Measurements from ENCODE around the gene PCNX3. TPM values are rescaled to one million over a fixed set of nuclear protein-coding genes. Genes with fewer than 3 reads are reported as not detected.

The PCNX3 gene
- total and polyA plus RNA-seq, 4 donors = 10.4 to 41.6 (median 25.5) TPM

GRCh38 chr11:65624931-65625627 lies 9.5 kb downstream of the PCNX3 start:
- H3K4me1 ChIP-seq (ENCODE audit: control insufficient read depth, insufficient read depth, low read length) = no peaks in the 10 kb centered on the region
- H3K9me3 ChIP-seq (ENCODE audit: control insufficient read depth, insufficient read depth, low read length) = no peaks in the 10 kb centered on the region
- H3K4me3 ChIP-seq (ENCODE audit: low read depth, low read length) = no peak overlapping the region
- 85% methylated on average over 9 of the region's 30 CpGs for WGBS (ENCODE audit: insufficient coverage)
- no peak overlapping the region for H3K27ac ChIP-seq (ENCODE audit: low read depth, low read length)
- DNase-seq (ENCODE audit: low read depth in 4 of 6, low spot score in 6 of 6) = no peak
- peaks cover 98% of the 10 kb centered on the region for H3K36me3 ChIP-seq (ENCODE audit: control insufficient read depth, insufficient read depth, low read length)
- no peaks in the 10 kb centered on the region for H3K27me3 ChIP-seq (ENCODE audit: control insufficient read depth, insufficient read depth, low read length)

- Histone ChIP-seq H3K9me3 (ENCODE audit: control insufficient read depth, insufficient read depth, low read length) (no peaks in the 10 kb centered on the region), H3K27ac (ENCODE audit: low read depth, low read length) (no peak overlapping the region), H3K27me3 (ENCODE audit: control insufficient read depth, insufficient read depth, low read length) (no peaks in the 10 kb centered on the region), H3K4me3 (ENCODE audit: low read depth, low read length) (no peak overlapping the region), H3K36me3 (ENCODE audit: control insufficient read depth, insufficient read depth, low read length) (peaks cover 98% of the 10 kb centered on the region), H3K4me1 (ENCODE audit: control insufficient read depth, insufficient read depth, low read length) (no peaks in the 10 kb centered on the region)
- WGBS (ENCODE audit: insufficient coverage) = 67% methylated on average over 30 of the region's 30 CpGs
- DNase-seq (ENCODE audit: low read depth in 4 of 6, low spot score in 6 of 6) = peak in 2 of 6 donors; percentile 24 to 64
Observed at GRCh38 chr11:65625628-65626342, 10.2 kb downstream of the PCNX3 start.

GRCh38 chr11:65627202-65627601 lies 11.6 kb downstream of the PCNX3 start:
- no peaks in the 10 kb centered on the region for H3K27me3 ChIP-seq (ENCODE audit: control insufficient read depth, insufficient read depth, low read length)
- no peak overlapping the region for H3K27ac ChIP-seq (ENCODE audit: low read depth, low read length)
- H3K4me1 ChIP-seq (ENCODE audit: control insufficient read depth, insufficient read depth, low read length) = no peaks in the 10 kb centered on the region
- peaks cover 98% of the 10 kb centered on the region for H3K36me3 ChIP-seq (ENCODE audit: control insufficient read depth, insufficient read depth, low read length)
- H3K4me3 ChIP-seq (ENCODE audit: low read depth, low read length) = no peak overlapping the region
- 94% methylated on average over 13 of the region's 13 CpGs for WGBS (ENCODE audit: insufficient coverage)
- no peaks in the 10 kb centered on the region for H3K9me3 ChIP-seq (ENCODE audit: control insufficient read depth, insufficient read depth, low read length)
- DNase-seq (ENCODE audit: low read depth in 4 of 6, low spot score in 6 of 6) = no peak

GRCh38 chr11:65629579-65629978 lies 14.0 kb downstream of the PCNX3 start:
- H3K27me3 ChIP-seq (ENCODE audit: control insufficient read depth, insufficient read depth, low read length) = no peaks in the 10 kb centered on the region
- H3K36me3 ChIP-seq (ENCODE audit: control insufficient read depth, insufficient read depth, low read length) = peaks cover 97% of the 10 kb centered on the region
- no peak for DNase-seq (ENCODE audit: low read depth in 4 of 6, low spot score in 6 of 6)
- WGBS (ENCODE audit: insufficient coverage) = 97% methylated on average over 14 of the region's 14 CpGs
- H3K4me3 ChIP-seq (ENCODE audit: low read depth, low read length) = no peak overlapping the region
- no peaks in the 10 kb centered on the region for H3K4me1 ChIP-seq (ENCODE audit: control insufficient read depth, insufficient read depth, low read length)
- H3K9me3 ChIP-seq (ENCODE audit: control insufficient read depth, insufficient read depth, low read length) = no peaks in the 10 kb centered on the region
- no peak overlapping the region for H3K27ac ChIP-seq (ENCODE audit: low read depth, low read length)

- WGBS (ENCODE audit: insufficient coverage) = 85% methylated on average over 7 of the region's 11 CpGs
- Histone ChIP-seq H3K4me3 (ENCODE audit: low read depth, low read length) (no peak overlapping the region), H3K36me3 (ENCODE audit: control insufficient read depth, insufficient read depth, low read length) (peaks cover 97% of the 10 kb centered on the region), H3K27me3 (ENCODE audit: control insufficient read depth, insufficient read depth, low read length) (no peaks in the 10 kb centered on the region), H3K4me1 (ENCODE audit: control insufficient read depth, insufficient read depth, low read length) (no peaks in the 10 kb centered on the region), H3K27ac (ENCODE audit: low read depth, low read length) (no peak overlapping the region), H3K9me3 (ENCODE audit: control insufficient read depth, insufficient read depth, low read length) (no peaks in the 10 kb centered on the region)
- no peak for DNase-seq (ENCODE audit: low read depth in 4 of 6, low spot score in 6 of 6)
Observed at GRCh38 chr11:65630215-65630614, 14.6 kb downstream of the PCNX3 start.

GRCh38 chr11:65633390-65634108 lies 18.0 kb downstream of the PCNX3 start:
- H3K36me3 ChIP-seq (ENCODE audit: control insufficient read depth, insufficient read depth, low read length) = peaks cover 87% of the 10 kb centered on the region
- DNase-seq (ENCODE audit: low read depth in 4 of 6, low spot score in 6 of 6) = no peak
- 92% methylated on average over 19 of the region's 20 CpGs for WGBS (ENCODE audit: insufficient coverage)
- no peaks in the 10 kb centered on the region for H3K9me3 ChIP-seq (ENCODE audit: control insufficient read depth, insufficient read depth, low read length)
- H3K4me3 ChIP-seq (ENCODE audit: low read depth, low read length) = no peak overlapping the region
- peaks cover 21% of the 10 kb centered on the region for H3K4me1 ChIP-seq (ENCODE audit: control insufficient read depth, insufficient read depth, low read length)
- no peaks in the 10 kb centered on the region for H3K27me3 ChIP-seq (ENCODE audit: control insufficient read depth, insufficient read depth, low read length)
- H3K27ac ChIP-seq (ENCODE audit: low read depth, low read length) = no peak overlapping the region

GRCh38 chr11:65634109-65634436 lies 18.5 kb downstream of the PCNX3 start:
- Histone ChIP-seq H3K4me3 (ENCODE audit: low read depth, low read length) (no peak overlapping the region), H3K36me3 (ENCODE audit: control insufficient read depth, insufficient read depth, low read length) (peaks cover 85% of the 10 kb centered on the region), H3K4me1 (ENCODE audit: control insufficient read depth, insufficient read depth, low read length) (peaks cover 26% of the 10 kb centered on the region), H3K27ac (ENCODE audit: low read depth, low read length) (no peak overlapping the region), H3K9me3 (ENCODE audit: control insufficient read depth, insufficient read depth, low read length) (no peaks in the 10 kb centered on the region), H3K27me3 (ENCODE audit: control insufficient read depth, insufficient read depth, low read length) (no peaks in the 10 kb centered on the region)
- 95% methylated on average over 14 of the region's 14 CpGs for WGBS (ENCODE audit: insufficient coverage)
- DNase-seq (ENCODE audit: low read depth in 4 of 6, low spot score in 6 of 6) = no peak

GRCh38 chr11:65634440-65634839 lies 18.9 kb downstream of the PCNX3 start:
- Histone ChIP-seq H3K27me3 (ENCODE audit: control insufficient read depth, insufficient read depth, low read length) (no peaks in the 10 kb centered on the region), H3K36me3 (ENCODE audit: control insufficient read depth, insufficient read depth, low read length) (peaks cover 81% of the 10 kb centered on the region), H3K4me3 (ENCODE audit: low read depth, low read length) (no peak overlapping the region), H3K4me1 (ENCODE audit: control insufficient read depth, insufficient read depth, low read length) (peaks cover 30% of the 10 kb centered on the region), H3K27ac (ENCODE audit: low read depth, low read length) (no peak overlapping the region), H3K9me3 (ENCODE audit: control insufficient read depth, insufficient read depth, low read length) (no peaks in the 10 kb centered on the region)
- no peak for DNase-seq (ENCODE audit: low read depth in 4 of 6, low spot score in 6 of 6)
- 95% methylated on average over 11 of the region's 11 CpGs for WGBS (ENCODE audit: insufficient coverage)

GRCh38 chr11:65634905-65635731 lies 19.5 kb downstream of the PCNX3 start:
- Histone ChIP-seq H3K27me3 (ENCODE audit: control insufficient read depth, insufficient read depth, low read length) (no peaks in the 10 kb centered on the region), H3K36me3 (ENCODE audit: control insufficient read depth, insufficient read depth, low read length) (peaks cover 79% of the 10 kb centered on the region), H3K9me3 (ENCODE audit: control insufficient read depth, insufficient read depth, low read length) (no peaks in the 10 kb centered on the region), H3K4me1 (ENCODE audit: control insufficient read depth, insufficient read depth, low read length) (peaks cover 37% of the 10 kb centered on the region), H3K27ac (ENCODE audit: low read depth, low read length) (no peak overlapping the region), H3K4me3 (ENCODE audit: low read depth, low read length) (no peak overlapping the region)
- 96% methylated on average over 41 of the region's 46 CpGs for WGBS (ENCODE audit: insufficient coverage)
- no peak for DNase-seq (ENCODE audit: low read depth in 4 of 6, low spot score in 6 of 6)
